Daoy (cell line): ENCODE measurements around the gene GRAMD1B. TPM values are rescaled to one million over a fixed set of nuclear protein-coding genes. Genes with fewer than 3 reads are reported as not detected.

Source experiments
- DNase-seq: peaks from one replicate; pipeline ENCODE4 v3.0.0-alpha.2; 2015; ENCODE audit warnings: low read depth
- total RNA-seq: library from RNA; depleted of rRNA; stranded (reverse); fragments of >200 nt; shearing (Covaris generic); gene quantifications from 2 replicates; pipeline ENCODE4 v1.2.3, GENCODE V29; 2014; rRNA removed

Gene GRAMD1B
- total RNA-seq = 2.3 and 4.1 TPM in 2 replicates

DNA sequence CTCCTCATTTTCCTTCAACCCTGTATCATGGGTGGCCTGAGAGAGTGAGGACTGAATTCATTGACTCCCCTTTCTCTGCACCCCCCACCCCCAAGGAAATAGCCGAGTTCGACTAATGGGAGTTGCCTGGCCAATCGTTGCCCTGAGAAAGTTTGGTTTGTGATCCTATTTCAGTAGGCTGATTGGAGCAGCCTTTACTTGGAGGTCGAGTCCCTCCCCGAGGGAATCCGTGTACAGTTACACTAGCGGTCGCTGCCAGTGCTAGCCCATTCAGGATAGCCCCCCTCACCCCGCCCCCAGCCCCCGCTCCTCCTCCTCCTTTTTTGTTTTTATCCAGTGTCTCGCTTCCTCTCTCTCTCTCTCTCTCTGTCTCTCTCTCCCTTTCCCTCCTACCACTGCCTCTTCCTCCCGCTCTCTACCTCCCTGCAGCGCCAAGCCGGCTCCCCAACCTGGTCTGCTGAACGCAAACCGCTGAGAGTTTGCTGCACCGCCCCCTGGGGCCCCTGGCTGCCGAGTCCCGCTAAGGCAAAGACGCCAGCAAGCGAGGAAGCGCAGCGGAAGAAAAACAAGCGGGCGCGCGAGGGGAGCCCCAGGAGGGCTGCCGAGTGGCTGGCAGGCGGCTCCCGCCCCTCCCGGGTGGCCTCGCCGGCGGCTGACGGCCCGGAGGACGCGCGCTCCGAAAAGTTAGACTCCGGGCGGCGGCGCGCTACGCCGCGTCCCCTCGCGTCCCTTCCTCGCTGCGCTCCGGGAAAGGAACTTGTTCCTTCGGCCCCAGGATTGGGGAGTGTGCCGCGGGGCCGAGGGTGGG, at the start of gene GRAMD1B:
Gene GRAMD1B, plus strand, starts transcription at position 357 of the 808 bp plus-strand sequence. CDS start 524 bp downstream, outside the sequence.
- DNase-seq = peak; percentile 73

DNA sequence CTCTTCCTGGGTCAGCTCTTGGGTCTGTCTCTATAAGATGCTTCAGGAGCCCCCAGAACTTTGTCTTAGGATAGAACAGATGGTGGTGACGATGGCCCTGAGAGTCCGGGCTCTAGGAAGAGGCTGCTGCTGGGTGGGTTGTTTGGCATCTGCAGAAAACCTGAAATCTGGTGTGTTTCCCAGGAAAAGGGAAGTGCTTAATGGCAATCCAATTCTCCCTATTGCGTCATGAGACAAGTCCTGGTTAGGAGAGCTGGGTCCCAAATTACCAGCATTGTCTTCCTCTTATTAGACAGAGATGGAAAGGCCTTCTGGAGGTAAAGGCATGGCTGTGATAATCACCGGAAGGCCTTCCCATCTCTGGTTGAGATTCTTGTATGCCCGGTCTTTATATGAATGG, 48.9 kb upstream of the GRAMD1B start:
- no peak for DNase-seq

DNA sequence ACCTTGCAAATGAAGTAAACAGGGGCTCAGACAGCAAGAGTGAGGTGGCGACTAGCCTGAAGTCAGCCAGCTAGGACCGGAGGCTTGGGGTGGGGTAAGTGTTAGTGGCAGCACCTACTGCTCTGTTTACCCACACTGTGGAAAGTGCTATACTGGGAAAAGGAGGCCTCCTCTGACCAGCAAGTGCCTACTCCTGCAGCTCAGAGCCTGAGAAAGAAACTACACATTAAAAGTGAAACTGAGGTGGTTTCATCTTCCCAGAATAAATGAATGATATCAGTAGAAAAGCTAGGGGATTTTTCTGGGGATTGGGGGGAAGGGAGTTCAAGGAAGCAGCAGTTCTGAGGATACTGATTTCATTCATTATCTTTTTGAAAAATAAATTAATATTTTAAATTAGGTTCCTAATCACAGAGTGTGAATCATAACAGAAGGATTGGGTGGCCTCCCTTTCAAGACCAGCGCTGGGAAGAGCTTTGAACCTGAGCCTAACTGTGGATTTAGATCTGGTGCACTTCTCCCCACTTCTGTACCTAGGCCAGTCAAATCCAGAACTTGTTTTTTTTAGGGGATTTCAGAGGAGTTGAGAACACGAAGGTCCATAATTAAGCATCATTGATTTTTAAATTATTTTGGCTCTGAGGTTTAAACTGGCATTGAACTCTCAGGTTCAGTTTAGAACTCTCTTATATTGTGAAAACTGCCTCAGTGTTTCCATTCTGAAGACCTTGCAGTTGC, 48.1 kb upstream of the GRAMD1B start:
- no peak for DNase-seq

DNA sequence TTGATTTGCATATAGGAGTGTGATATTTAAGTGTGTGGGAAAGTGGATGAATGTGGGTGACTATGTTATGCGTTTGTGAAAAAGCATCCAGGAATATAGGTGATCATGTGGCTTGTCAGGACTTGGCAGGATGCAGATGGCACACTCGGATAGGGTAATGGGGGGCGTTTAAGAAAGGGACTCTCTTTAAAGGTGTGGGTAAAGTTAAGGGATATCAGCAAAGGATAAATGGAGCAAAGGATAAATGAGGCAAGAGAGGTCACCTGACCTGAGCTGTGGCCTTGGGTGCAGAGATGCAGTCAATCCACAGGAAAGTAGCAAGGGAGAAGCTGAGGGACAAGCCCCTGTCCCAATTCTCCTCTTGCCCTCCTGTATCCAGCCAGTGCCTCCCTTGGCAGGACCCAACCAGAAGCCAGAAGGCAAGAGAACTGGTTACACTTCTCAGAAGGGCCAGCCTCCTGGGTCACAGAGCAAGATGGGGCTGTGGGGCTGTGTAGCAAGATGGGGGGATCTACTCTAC, 47.5 kb upstream of the GRAMD1B start:
- no peak for DNase-seq

DNA sequence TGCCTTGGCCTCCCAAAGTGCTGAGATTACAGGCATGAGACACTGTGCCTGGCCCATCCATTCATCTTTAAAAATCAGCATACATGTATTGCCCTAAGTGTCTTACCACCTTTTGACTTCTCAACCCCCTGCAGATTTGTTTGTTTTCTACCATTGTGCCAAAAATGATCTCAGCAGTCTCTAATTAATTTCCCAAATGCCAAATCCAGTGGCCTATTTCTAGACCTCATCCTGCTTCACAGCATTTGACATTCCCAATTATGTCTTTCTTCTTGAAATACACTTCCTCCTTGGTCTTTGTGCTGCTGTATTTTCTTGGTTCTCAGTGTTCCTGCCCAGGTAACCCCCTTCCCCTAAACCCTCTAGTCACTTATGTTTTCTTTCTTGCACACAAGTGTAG, 46.0 kb upstream of the GRAMD1B start:
- no peak for DNase-seq

DNA sequence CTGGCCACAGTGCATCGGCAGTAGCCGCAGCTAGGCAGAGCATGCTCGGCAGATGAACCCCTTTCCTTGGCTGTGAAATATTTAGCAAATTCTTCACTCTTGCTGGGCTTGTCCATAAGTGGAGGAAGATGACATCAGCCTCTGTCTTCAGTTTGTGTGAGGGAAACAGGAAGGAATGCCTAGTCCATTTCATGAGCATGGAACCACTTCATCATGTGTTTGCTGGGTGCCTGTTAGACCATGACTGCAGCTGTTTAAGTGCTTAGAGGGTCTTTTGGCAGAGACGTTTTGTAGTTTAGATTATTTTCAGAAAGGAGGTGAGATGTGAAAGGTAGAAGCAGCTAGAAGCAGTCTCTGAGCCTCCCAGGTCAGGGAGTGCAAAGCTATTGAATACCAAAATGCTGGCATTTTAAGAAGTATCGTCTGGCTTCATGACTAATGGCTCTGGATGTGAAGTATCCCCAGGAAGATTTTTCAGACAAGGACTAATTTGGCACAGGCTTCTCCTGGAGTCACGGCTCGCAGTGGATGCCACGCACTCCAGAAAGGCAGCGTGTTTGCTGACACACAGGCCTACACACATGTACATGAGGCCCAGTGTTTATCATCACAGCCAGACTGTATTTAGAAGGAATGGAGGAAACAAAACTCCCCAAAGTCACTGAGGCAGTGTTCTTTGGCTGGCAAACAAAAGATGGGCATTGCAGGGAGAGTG, 43.1 kb upstream of the GRAMD1B start:
- DNase-seq = peak; percentile 13

DNA sequence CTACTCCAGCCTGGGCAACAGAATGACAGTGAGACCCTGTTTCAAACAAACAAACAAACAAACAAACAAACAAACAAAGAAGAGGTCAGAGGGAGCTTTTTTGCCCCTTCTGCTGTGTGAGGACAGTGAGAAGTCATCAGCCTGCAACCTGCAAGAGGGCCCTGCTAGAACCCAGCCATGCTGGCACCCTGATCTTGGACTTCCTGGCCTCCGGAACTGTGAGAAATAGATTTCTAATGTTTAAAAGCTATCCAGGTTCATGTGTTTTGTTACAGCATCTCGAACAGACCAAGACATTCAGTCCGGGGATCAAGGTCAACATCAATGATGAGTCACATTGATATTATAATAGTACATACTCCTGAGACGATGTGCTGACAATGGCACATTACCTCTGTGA, 41.4 kb upstream of the GRAMD1B start:
- DNase-seq = no peak

DNA sequence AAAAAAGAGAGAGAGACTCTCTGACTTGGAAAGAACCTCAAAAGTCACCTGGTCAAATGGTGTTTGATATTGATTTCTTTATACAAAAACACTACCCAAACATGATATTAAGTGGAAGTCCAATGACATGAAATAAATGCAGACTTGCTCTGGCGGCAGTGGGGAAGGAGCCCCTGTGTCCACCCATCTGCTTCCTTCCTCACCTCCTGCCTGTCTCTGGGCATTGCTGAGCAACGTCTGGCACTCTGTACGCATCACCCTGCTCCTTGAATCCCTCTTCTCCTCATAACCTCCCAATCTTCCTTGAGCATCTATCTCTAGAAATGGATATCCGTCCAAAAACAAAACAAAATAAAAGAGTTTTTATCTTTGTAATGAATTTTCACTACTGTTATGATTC, 39.9 kb upstream of the GRAMD1B start:
- DNase-seq = no peak

DNA sequence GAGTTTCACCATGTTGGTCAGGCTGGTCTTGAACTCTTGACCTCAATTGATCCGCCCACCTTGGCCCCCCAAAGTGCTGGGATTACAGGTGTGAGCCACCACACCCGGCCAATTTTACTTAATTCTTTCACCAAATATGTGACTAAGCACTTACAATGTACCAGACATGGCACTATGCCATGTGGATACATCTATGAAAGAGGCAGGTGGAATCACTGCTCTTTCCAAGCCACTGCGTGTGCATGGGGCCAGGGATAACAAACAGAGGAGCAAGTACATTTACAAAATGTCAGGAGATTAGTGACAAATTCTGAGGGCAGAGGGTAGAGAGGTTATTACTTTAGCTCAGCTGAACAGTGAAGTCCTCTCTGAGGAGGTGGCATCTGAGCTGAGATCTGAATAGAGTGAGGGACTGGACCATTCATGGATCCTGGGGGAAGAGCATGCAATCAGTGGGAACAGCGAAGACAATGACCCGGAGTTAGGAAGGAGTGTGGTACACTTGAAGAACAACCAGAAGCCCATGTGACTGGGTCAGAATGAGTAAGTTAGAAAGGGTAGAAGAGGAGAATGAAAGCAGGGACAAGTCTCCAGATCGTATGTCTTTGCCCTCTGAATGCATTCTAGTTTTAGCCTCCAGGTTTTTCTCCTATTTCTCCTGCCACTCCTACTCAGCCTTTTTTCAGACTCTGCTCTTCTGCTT, 38.3 kb upstream of the GRAMD1B start:
- no peak for DNase-seq

DNA sequence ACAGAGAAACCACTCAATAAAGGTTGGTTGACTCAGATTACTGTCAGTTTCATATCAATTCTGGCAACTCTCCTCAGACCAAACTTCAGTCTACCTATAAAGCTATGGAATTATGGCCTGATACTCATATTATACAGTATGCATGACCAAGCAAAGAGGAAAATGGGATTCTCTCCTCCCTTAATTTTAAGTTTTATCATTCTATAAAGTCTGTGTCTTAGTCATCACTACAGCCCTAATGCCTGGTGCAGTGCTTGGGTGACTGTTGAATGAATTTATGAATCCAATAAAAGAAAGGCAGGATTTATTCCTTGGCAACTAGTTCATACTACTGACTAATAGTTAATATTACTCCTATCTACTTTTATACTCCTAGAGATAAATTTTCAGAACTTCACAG, 37.6 kb upstream of the GRAMD1B start:
- no peak for DNase-seq

DNA sequence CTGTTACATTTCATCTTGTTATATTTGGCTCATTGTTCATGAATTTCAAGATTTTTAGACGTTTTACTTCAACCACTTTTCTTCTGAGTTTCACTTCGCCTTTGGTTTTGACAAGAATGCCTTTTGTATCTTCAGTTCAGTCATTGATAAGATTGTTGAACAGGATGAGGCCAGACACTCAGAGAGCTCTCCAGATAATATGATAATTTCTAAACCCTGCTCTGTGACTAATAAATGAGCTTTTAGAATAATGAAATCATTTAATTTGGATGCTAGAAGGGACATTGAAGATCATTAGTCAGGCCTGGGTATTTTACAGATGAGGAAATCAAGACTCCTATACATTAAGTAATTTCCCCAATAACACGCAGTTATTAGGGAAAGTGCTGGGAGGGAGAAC, 37.2 kb upstream of the GRAMD1B start:
- no peak for DNase-seq

DNA sequence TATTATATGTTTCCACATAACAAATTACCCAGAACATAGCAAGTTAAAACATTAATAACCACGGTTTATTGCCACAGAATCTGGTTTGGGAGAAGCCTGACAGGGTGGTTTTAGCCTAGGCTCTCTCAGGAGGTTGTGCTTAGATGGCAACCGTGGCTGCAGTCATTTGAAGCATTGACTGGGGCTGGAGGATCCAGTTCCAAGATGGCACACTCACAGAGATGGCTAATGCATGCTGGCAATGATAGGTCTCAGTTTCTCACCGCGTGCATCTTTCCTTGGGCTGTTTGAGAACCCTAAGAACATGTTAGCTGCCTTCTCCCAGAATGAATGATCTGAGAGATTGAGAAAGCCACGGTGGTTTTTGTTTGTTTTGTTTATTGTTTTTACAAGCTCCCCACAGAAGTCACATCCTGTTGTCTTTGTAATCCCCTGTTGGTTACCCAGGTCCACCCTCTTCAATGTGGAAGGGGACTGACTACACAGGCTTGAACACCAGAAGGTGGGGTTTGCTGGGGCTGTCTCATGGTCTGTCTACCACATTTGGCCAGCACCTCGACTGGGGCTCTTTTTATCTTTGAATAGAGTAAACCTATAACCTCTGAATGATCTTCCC, 36.6 kb upstream of the GRAMD1B start:
- no peak for DNase-seq

DNA sequence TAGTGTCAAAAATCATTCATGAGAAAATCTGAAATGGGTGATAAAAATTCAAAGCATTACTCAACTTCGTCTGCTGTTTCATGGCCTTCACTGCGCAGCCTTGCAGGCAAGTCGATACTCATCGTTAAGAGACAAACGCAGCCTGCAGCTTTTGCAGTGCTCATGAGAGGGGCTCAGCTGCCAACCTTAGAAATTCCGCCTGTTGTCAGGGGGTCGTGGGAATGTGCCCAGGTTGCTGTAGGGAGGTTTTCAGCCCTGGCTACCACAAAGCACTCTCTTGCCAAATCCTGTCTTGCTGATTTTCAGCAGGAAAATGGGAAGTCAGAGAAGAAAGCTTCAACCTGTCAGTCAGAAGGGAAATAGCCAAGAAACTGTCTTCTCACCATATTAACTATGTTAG, 25.4 kb upstream of the GRAMD1B start:
- no peak for DNase-seq

DNA sequence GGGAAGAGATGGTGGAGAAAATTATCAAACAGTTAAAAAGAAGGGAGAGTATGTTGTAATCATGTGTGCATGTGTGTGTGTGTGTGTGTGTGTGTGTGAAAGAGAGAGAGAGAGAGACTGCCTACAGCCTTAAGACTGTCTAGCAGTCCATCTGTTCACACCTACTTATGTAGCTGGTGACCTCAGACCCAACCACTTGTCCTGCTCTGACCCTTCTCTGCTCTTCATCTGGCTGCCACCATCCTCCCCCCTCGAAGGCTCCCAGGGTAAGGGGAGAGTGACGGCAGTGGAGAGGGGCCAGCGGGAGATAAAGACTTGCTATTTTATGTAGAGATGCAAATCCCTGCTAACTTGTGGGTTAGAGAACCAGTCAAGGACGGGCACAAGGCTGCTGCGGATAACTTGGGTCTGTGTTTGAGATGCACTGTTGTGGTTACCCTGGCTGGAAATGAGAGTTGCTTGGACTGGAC, 24.9 kb upstream of the GRAMD1B start:
- no peak for DNase-seq

DNA sequence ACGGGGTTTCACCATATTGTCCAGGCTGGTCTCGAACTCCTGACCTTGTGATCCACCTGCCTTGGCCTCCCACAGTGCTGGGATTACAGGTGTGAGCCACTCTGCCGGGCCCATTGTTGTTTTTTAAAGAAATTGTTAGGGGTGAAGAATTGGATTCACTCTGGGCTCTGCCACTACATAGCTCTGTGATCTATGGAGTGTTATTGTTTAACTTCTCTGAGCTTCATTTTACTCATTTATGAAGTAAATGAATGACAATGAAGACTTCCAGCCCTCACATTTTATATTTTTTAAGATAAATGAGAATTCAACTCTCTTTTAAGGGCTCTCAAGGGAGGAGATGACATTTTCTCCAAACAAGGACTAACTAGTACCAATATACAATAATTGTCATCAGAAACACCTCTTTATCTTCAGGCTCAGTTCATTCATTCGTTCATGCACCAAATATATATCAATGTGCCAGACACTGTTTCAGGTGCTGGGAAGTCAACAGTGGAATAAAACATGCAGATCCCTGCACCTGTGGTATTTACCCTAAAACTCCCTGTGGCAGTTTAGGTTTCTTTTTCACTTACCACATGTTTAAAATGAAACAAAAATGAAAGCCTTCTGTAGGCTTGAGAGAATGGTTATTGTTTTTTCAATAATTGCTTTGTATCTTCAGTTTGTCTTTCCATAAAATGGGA, 23.5 kb upstream of the GRAMD1B start:
- no peak for DNase-seq

DNA sequence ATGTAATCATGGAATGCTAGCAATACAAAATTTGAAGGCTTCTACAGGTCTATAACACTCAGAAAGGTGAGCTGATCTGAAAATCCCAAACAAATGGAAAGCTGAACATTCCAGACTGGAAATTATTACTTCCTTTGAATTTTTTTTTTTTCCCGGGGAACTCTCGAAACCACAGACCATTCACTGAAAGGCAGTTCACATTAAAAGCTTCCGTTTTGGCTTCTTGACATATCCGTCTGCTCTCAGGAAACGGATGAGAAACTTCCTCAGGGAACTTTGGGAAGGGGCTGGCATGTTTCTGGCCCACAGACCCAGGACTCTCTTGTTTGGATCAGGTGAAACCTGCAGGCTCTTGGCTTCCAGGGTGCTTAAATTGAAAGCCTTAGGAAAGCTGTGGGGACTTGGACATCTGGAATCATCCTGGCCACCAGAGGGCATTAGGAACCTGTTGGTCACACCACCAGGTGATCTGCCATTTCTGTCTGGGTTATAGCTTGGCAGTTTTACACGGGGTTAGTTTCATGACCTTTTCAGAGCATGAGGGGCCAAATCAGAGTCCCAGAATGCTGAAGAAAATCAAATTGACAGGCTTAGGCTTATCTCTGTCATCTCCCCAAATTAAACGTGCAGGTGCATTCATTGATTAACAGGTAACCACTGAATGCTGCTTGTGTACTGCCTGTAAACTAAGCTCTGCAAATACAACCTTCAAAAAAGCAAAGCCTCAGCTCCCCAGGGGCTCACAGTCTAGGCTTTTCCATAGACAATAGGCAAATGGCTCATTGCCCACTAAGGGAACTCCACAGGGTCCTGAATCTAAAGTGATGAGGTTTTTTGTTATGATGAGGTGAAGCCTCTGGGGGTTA, 22.7 kb upstream of the GRAMD1B start:
- DNase-seq = peak; percentile 70

DNA sequence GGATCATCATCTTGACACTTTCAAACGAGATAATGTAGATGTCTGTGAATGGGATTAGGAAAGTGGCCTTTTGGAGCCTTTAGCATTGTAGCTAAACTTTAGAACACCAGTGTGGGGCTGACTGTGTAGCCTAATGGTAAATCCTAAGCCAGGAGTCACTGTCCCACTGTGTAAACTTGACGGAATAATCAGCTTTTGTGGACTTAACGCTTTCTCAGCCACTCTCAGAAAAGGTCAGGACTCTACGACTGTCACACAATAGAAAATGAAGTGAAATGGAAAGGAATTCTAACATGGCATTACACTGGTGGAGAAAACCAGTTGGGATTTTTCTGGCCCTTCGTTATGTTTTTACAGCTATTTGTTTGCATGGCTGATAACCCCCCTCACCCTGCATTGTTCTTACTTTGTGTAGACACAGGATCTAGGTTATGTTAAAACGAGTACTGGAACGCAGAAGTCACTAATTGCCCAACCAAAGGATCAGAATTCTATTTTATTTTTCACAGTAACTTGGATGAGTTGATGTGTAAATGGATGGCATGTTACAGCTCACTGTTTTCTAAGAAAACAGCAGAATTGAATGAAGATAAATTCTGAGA, 22.0 kb upstream of the GRAMD1B start:
- no peak for DNase-seq

DNA sequence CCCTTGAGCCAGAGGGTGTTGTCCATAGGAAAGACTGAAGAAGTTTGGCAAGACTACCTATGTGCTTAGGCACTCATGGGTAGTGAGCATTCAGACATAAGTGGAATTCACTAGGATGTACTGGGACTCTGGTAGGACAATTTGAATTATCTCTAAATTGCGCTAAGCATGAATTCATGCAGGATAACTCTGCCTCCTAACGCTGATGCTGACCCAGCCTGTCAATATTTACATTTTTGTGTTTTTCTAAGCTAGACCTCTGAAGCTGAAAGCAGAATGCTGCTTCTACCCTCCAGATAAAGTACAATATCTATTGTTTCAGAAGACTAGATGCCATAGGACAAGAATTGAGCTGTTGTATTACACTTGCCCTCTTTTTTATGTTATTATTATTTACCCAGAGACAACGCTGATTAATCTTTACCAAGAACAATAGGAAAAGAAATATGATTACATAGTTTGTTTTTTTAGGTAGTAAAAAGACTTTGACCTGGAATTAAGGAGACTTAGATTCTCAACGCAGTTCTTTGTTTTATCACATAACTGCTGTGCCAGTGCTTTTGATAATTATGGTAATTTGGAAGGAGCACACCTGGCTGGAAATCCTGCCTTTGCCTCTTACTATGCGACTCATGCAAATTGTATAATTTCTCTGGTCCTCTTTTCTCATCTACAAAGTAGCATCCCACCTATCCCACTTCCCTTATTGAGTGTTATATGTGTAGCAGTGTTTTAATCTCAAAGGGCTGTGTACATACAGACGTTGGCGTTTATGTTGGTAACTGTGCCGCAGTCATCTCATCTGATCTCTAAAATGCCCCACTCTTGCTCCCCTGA, 21.2 kb upstream of the GRAMD1B start:
- DNase-seq = no peak
